Lower leg skin (tissue), 3 donors: ENCODE results near the gene MSH2.

Source experiments
- POLR2A ChIP-seq, 2 donors: fragments of 450-650 bp; IDR thresholded peaks; one replicate each; pipeline ENCODE4 v1.6.1; 2016 to 2017; ENCODE audit warnings: antibody characterized with exemption in 2 of 2, mild to moderate bottlenecking in 1 of 2, moderate library complexity in 1 of 2
- TF ChIP-seq, protein P1 (sequence below), 3 donors: fragments of 450-650 bp; IDR thresholded peaks; one replicate each; pipeline ENCODE4 v1.5.1; 2016; ENCODE audit warnings: antibody characterized with exemption in 3 of 3, mild to moderate bottlenecking in 3 of 3, moderate library complexity in 2 of 3

DNA sequence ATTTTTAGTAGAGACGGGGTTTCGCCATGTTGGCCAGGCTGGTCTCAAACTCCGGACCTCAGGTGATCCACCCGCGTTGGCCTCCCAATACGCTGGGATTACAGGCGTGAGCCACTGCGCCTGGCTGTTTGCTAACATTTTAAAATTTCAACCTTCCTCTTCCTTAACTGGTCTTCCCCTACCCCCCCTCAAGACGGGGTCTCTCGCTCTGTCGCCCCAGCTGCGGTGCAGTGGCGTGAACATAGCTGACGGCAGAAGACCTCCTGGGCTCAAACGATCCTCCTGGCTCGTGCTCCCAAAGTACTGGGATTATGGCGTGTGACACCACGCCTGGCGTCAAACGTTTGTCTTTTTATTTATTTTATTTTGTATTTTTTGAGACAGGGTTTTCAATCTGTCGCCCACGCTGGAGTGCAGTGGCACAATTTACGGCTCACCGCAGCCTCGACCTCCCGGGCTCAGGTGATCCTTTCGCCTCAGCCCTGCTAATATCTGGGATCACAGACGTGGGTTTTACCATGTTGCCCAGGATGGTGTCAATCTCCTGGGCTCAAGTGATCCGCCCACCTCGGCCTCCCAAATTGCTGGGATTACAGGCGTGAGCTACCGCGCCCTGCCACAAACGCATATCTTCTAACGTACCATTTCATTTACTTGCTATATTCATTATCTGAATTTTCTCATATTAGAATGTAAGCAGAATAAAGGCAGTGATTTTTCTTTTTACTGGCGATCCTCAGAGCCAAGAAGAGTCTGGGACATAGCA lies 984 bp upstream of the MSH2 start:
- TF ChIP-seq POLR2A (IDR thresholded peaks at IDR 0.05), result no peak
- TF ChIP-seq, protein P1, sequence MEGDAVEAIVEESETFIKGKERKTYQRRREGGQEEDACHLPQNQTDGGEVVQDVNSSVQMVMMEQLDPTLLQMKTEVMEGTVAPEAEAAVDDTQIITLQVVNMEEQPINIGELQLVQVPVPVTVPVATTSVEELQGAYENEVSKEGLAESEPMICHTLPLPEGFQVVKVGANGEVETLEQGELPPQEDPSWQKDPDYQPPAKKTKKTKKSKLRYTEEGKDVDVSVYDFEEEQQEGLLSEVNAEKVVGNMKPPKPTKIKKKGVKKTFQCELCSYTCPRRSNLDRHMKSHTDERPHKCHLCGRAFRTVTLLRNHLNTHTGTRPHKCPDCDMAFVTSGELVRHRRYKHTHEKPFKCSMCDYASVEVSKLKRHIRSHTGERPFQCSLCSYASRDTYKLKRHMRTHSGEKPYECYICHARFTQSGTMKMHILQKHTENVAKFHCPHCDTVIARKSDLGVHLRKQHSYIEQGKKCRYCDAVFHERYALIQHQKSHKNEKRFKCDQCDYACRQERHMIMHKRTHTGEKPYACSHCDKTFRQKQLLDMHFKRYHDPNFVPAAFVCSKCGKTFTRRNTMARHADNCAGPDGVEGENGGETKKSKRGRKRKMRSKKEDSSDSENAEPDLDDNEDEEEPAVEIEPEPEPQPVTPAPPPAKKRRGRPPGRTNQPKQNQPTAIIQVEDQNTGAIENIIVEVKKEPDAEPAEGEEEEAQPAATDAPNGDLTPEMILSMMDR (IDR thresholded peaks at IDR 0.05), result no peak
